ELR (cell line): Measurements from ENCODE around the gene NPHP3.
"Not testable (repeated sequence)": the region's sequence is repeated elsewhere in the genome, so short reads cannot be mapped to it uniquely, and the experiment has no call there.

ENCODE experiments used
- DNase-seq: peaks from one replicate; pipeline ENCODE4 v3.0.0-alpha.2; 2015; ENCODE audit warnings: low read depth

The NPHP3 gene

GRCh38 chr3:132643366-132643765 lies 78.8 kb downstream of the NPHP3 start:
- DNase-seq = no peak

GRCh38 chr3:132642539-132642847 lies 79.7 kb downstream of the NPHP3 start:
- no peak for DNase-seq

GRCh38 chr3:132641837-132642538 lies 80.2 kb downstream of the NPHP3 start:
- DNase-seq = peak; percentile 77

GRCh38 chr3:132641427-132641826 lies 80.8 kb downstream of the NPHP3 start:
- DNase-seq = not testable (repeated sequence)

- DNase-seq = no peak
Observed at GRCh38 chr3:132638706-132639105, 83.5 kb downstream of the NPHP3 start.

- DNase-seq = peak; percentile 77
Observed at GRCh38 chr3:132637590-132637989, 84.6 kb downstream of the NPHP3 start.

- no peak for DNase-seq
Observed at GRCh38 chr3:132635052-132635451, 87.2 kb downstream of the NPHP3 start.
